HL-60 (cell line): ENCODE data around the gene SLC16A9.

Experiments
- DNase-seq, 2 experiments: peaks; one replicate each; pipeline ENCODE4 v3.0.0-alpha.2; 2010 to 2020; ENCODE audit warnings: low read depth in 1 of 2, low spot score in 1 of 2
- H3K27ac ChIP-seq: fragments of 250-450 bp; sonication (Bioruptor Pico); replicated peaks from 2 replicates; pipeline ENCODE4 v1.5.1; 2020; ENCODE audit warnings: mild to moderate bottlenecking, moderate library complexity
- H3K27me3 ChIP-seq: fragments of 250-450 bp; sonication (Bioruptor Pico); 2 replicates; pipeline ENCODE4 v1.5.1; 2021; ENCODE audit warnings: mild to moderate bottlenecking, moderate library complexity; ENCODE audit not compliant: insufficient read depth, poor library complexity, severe bottlenecking
- H3K4me3 ChIP-seq: replicated peaks from 2 replicates; pipeline ENCODE4 v1.5.1; 2011; ENCODE audit warnings: mild to moderate bottlenecking, control low read depth, low read length; ENCODE audit not compliant: insufficient read depth
- CTCF ChIP-seq: IDR thresholded peaks from one replicate; pipeline ENCODE4 v1.5.1; 2011; ENCODE audit warnings: low read length, control low read depth, inconsistent platforms; ENCODE audit not compliant: insufficient read depth
- GABPA ChIP-seq: IDR thresholded peaks from 2 replicates; pipeline ENCODE4 v1.6.1; 2012; ENCODE audit warnings: low read depth
- POLR2AphosphoS5 ChIP-seq: IDR thresholded peaks from 2 replicates; pipeline ENCODE4 v1.6.1; 2012; ENCODE audit warnings: low read depth
- REST ChIP-seq: IDR thresholded peaks from 2 replicates; pipeline ENCODE4 v1.6.1; 2012; ENCODE audit warnings: low read depth; ENCODE audit not compliant: insufficient replicate concordance
- SPI1 ChIP-seq: IDR thresholded peaks from 2 replicates; pipeline ENCODE4 v1.6.1; 2012; ENCODE audit warnings: low read depth, mild to moderate bottlenecking, borderline replicate concordance

The SLC16A9 gene

GRCh38 chr10:59626523-59626869, 83.2 kb downstream of the SLC16A9 start:
- TF ChIP-seq SPI1 (no peak), GABPA (no peak), CTCF (no peak), REST (no peak), POLR2AphosphoS5 (no peak)
- Histone ChIP-seq H3K27me3 (peaks cover 2% of the 10 kb centered on the region), H3K27ac (no peak overlapping the region), H3K4me3 (no peak overlapping the region)
- no peak for DNase-seq

GRCh38 chr10:59625721-59626522, 83.7 kb downstream of the SLC16A9 start:
- Histone ChIP-seq H3K4me3 (no peak overlapping the region), H3K27me3 (no peaks in the 10 kb centered on the region), H3K27ac (no peak overlapping the region)
- DNase-seq = peak; percentile 24 to 54
- TF ChIP-seq CTCF = peak; percentile 36
- no peak for TF ChIP-seq POLR2AphosphoS5

GRCh38 chr10:59624951-59625350, 84.7 kb downstream of the SLC16A9 start:
- DNase-seq = no peak
- Histone ChIP-seq H3K4me3 (no peak overlapping the region), H3K27me3 (no peaks in the 10 kb centered on the region), H3K27ac (no peak overlapping the region)
- TF ChIP-seq REST (no peak), SPI1 (no peak), POLR2AphosphoS5 (no peak), CTCF (no peak), GABPA (no peak)

GRCh38 chr10:59624136-59624535, 85.5 kb downstream of the SLC16A9 start:
- H3K27ac ChIP-seq = no peak overlapping the region
- TF ChIP-seq CTCF (no peak), POLR2AphosphoS5 (no peak), REST (no peak)
- H3K4me3 ChIP-seq = no peak overlapping the region
- DNase-seq = no peak
- no peaks in the 10 kb centered on the region for H3K27me3 ChIP-seq
